Measurements from ENCODE around the gene ARPIN.

GRCh38 chr15:89947385-89947784 is 34.6 kb upstream of the ARPIN start:
- TF ChIP-seq, protein P1, sequence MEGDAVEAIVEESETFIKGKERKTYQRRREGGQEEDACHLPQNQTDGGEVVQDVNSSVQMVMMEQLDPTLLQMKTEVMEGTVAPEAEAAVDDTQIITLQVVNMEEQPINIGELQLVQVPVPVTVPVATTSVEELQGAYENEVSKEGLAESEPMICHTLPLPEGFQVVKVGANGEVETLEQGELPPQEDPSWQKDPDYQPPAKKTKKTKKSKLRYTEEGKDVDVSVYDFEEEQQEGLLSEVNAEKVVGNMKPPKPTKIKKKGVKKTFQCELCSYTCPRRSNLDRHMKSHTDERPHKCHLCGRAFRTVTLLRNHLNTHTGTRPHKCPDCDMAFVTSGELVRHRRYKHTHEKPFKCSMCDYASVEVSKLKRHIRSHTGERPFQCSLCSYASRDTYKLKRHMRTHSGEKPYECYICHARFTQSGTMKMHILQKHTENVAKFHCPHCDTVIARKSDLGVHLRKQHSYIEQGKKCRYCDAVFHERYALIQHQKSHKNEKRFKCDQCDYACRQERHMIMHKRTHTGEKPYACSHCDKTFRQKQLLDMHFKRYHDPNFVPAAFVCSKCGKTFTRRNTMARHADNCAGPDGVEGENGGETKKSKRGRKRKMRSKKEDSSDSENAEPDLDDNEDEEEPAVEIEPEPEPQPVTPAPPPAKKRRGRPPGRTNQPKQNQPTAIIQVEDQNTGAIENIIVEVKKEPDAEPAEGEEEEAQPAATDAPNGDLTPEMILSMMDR (IDR thresholded peaks at IDR 0.05; ENCODE audit: low read depth, low read length, poor library complexity, severe bottlenecking): no peak
- no peak for TF ChIP-seq EZH2phosphoT487 (IDR thresholded peaks at IDR 0.05; ENCODE audit: borderline replicate concordance, low read length)
